Kasumi-1 (cell line): ENCODE data around the gene NPAS2.

Source experiments
- DNase-seq, 2 experiments: peaks; one replicate each; lab custom pipeline; 2025; lab: John Stamatoyannopoulos, UW

The NPAS2 gene

DNA sequence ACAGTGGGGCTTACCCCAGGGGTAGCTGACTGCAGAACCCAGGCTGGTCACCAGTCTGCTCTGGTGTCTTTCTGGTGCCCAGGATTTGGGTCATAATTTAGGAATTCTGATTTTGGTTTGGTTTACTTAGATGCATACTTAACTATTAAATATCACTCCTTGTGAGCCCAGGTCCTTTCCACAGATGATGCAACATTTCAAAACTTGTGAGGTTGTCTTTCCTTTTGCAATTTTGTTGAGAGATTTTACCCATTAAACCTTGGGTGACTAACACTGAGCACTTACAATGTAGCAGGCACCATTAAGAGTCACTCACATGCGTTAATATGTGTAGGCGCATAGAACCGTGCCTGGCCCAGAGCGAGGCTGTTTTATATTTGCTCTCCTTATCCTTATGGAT is 120.3 kb downstream of the NPAS2 start:
- DNase-seq = no peak

DNA sequence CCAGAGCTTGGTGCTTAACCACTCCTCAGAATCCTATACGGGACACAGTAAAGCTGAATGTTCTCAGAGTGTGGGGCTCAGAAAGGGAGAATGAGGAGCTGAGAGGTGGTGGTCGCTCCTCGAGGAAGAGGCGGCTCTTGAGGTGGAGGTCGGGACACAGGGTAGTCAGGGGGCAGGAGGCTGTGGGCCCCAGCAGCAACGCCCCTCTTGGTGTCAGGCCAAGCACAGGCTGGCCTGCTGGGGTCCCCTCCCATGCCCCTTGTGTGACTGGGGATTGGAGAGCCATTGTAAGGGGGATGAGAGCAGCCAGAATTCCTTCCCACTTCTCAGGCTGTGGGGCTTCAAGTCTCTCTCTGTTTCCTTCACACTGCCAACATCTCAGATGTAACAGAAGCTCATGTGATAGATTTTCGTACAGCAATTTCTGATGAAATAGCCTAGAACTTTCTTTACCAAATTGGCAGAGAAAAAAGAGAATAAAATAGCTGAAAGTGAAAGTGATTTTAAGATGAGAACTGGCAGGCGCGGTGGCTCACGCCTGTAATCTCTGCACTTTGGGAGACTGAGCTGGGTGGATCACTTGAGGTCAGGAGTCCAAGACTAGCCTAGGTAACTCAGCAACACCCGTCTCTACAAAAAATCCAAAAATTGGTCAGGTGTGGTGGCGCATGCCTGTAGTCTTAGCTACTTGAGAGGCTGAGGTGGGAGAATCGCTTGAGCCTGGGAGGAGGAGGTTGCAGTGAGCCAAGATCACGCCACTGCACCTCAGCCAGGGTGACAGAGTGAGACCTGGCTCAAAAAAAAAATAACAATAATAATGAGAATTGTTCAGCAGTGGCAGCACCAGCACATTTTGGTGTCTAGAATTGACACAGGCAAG is 121.1 kb downstream of the NPAS2 start:
- no peak for DNase-seq

DNA sequence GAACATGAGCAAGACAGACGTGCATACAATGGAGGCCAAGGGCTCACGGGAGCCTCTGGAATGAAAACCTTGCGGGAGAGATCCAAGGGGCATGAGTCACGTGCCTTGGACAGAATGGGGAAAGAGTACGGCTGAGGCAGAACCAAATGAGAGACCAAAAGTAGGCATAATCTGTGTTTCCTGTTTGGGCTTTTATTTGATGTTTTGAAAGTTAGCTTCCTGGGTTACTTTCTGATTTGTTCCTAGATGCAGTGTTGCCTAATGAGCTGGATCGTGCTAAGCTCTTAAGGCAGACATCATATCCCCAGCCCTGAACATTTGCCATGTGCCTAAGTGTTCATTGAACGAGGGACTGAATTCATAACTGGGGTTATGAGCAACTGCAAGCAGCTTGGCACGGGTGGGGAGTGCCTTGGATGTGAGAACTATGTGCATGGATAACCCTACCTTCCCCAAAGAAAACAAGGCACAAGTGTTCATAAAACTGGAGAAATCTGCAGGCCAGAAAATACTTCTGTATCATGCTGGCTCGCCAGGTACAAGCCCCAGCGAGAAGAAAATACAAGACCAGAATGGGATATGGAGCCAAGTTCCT is 121.8 kb downstream of the NPAS2 start:
- DNase-seq = no peak

DNA sequence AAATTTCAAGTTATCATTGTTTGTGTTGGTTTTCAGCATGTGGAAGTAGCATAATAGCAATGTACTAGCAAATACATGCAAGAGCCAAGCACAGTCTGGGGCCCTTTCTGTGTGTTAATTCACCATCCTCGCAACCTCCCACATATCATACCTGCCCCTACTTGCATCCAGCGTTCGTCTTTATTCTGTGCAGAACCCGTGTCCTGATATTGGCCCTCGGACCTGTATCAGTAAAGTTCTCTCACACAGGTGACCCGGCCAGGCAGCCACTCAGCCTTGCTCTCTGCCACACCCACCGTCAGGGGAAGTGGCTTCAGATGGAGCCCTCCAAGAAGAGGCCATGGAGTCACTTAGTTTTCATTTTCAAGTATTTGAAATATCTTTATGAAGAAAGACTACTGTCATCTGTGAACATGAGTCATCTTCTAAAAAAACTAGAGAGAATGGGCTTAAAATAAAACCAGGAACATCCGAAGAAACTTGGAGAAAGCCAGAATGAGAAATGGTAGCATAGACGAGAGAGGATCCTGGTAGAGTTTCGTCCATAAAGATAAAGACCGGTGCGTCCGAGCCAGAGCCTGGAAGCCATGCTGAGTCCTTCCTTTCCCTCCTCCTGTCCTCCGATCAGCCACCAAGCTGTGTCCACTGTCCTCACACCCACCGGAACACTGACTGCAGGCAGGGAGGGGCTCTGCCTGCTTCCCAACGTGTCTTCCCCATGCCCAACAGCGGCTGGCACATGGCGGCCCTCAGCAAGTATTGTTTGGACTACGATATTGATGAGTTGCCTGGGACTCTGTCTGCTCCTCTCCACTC is 124.9 kb downstream of the NPAS2 start:
- no peak for DNase-seq

DNA sequence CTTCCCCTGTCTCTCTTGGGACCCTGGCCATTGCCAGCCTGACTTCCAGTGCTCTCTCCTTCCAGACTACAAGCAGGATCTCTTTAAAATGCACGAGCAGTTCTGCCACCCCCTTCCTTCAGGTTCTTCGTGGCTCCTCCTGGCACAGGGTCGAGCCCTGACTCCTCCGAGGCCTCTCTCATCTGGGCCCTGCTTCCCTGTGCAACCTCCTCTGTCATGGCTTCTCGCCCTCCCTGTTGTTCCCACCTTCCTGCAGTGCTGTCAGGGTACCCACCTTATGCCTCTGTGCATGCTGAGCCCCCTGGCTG is 125.4 kb downstream of the NPAS2 start:
- DNase-seq = no peak

DNA sequence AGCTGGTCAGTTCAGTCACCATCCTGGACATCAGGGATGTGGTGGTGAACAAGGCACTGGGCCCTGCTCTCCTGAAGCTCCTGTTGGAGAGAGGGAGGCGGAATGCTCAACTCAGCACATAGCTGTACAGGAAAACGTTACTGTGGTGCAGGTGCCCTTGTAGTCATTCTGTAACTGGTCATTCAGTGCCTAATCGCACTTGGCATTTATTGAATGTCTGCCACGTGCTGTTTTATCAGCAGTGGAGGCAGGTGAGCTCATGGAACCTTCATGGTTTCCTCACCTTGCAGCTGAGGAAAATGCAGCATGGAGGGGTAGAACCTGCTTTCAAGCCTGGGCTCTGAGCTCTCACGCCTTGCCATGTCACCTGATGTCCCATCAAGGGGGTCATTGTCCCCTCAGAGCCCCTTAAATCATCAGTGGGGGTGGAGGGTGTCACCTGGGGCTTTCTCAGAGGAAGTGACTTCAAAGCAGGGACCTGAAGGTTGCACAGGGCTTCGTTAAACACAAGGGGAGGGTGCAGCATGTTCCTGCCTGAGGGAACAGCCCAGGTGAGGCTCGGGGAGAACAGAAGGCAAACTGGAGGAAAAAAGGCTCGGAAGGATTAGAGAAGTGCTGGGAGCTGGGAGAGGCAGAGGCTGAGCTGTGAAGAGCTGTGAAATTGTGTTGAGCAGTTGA is 126.1 kb downstream of the NPAS2 start:
- DNase-seq = no peak

DNA sequence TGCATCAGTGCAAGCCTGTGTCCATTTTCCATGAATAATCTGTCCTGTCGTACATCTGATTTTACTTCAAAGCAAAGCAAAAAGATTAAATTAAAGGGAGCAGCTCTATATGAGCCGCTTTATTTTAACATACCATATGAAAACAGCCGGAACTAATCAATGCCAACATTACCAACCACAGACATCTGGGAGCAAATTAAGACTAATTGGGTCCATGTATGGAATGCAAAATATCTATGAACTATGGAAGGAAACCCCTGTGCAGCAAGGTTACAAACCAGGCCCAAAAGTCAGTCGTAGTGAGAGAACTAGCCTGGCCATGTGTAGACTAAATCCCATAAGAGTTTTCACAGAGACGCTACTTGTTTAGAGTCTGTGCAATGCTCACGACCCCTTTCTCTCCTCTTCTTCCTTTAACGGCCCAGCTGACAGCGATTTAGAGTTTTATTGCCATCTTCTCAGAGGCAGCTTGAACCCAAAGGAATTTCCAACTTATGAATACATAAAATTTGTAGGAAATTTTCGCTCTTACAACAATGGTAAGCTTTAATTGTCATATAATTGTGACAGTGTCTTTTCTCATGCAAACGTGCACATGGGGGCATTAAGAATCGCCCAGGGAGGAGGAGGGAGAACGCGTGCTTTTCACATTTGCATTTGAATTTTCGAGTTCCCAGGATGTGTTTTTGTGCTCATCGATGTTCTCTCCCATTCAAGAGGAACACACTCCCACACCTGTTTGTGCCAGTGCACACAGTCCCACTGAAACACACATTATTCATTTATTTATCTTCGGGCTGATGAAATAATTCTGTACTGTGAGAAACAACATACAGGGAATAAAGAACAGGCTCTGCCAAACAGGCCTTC is 129.2 kb downstream of the NPAS2 start:
- DNase-seq = no peak

DNA sequence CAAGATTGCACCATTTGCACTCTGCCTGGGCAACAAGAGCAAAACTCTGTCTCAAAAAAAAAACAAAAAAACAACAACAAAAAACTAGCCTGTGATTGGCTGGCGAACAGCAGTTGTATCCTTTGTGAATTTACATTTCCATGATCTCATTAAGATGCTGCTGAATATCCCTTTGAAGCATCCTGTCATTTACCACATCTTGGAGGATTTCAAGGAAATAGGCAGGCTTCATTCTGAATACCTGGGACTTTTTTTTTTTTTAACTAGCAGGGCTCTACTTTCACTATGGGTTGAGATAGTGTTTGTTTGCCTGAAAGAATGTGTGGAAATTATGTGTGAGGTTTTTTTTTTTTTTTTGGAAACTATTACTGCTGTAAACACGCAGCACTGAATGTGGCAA is 132.6 kb downstream of the NPAS2 start:
- no peak for DNase-seq

DNA sequence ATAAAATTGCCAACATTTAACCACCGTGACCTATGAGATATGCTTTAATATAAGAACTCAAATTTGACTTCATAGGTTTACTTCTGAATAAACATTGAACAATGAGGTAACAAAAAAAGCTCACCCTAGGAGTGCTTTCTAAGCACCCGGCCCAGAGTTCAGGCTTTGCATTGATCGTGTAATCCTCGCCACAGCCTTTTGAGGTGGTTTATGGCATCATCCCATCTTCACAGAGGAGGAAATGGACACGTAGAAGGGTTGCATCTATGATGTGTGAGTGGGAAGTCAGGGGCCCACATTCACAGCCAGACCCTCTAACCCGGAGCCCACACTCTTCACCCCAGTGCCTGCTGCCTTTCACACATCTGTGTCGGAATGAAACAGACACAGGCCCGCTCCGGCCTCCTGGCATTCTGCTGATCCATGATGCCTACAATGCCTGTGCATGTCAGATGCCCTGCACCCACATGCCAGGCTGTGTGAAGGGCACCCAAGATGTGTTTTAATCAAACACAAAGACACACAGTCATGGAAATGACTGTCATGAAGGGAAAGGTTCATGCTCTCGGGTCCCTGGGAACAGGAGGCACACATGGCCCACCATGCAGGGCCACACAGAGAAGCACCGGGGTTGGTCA is 133.6 kb downstream of the NPAS2 start:
- DNase-seq = no peak

DNA sequence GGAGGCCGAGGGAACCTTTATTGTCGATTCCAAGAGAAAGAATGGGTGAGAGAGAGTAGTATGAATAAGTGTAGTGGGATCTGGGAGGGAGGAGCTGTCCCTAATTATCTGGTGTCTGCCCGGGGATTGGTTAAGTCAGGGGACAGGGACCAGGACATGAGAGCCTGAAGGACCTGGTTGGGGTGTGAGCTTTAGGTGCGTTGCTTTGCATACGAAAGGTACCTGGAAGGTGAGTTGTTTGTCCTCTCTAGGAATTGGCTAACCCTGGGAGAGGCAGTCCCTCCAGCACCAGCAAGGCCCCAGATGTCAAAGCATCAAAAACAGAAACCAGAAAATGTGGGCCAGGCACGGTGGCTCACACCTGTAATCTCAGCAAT is 134.1 kb downstream of the NPAS2 start:
- no peak for DNase-seq

DNA sequence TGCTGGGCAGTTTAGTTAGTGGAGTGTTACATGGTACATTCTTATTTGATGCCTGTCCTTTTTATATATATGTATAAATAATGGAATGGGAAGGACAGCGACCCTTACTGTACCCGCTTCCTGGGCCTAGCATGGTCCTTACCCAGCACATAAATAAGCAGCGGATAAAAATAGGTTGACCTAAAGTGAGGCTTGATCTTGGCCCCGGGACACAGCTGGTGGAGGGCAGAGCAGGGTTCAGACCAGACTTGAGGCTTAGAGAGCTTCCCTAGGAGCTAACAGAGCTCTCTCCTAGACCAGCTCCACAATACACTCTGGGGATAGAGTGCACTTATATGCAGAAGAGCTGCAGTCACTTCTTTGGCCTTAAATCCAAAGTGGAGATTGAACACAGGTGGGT is 135.3 kb downstream of the NPAS2 start:
- DNase-seq = no peak

DNA sequence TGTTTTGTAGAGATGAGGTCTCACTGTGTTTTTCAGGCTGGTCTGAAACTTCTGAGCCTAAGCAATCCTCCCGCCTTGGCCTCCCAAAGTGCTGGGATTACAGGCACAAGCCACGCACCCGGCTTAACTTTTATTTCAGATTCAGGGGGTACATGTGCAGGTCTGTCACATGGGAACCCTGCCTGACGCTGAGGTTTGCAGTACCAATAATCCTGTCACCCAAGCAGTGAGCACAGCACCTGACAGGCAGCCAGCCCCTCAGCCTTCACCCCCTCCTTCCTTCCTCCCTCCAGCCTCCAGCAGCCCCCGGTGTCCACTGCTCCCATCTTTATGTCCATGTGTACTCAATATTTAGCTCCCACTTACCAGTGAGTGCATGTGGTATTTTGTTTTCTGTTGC is 136.1 kb downstream of the NPAS2 start:
- DNase-seq = no peak

DNA sequence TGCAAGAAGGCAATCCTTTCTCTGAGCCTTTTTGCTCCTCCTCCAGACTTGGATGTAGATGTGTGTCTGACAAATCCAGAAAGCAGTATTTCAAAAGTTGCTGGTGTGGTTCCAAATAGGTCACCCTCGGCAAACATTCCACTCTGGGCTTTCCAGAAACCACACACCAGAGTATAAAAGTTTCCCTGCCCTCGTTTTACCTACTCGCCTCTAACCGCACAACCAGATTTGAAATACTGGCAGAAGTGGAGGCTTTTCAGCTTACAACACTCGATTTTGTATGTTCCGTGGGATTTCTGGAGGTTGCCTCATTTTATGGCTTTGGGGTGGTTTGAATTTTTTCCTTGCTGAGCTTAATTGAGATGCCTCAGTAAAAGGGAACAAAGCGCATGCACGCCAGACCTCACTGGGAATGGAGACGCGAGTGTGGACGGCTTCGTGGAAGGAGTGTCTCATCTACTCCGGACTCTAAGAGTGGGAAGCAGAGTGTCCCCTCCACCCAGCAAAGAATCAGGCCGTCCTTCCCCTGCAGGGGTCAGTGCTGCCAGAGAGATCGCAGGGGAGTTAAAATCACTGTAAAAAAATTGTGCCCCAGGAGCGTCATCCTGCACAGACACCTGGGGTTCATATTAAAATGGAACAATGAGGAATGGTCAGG is 138.2 kb downstream of the NPAS2 start:
- no peak for DNase-seq

DNA sequence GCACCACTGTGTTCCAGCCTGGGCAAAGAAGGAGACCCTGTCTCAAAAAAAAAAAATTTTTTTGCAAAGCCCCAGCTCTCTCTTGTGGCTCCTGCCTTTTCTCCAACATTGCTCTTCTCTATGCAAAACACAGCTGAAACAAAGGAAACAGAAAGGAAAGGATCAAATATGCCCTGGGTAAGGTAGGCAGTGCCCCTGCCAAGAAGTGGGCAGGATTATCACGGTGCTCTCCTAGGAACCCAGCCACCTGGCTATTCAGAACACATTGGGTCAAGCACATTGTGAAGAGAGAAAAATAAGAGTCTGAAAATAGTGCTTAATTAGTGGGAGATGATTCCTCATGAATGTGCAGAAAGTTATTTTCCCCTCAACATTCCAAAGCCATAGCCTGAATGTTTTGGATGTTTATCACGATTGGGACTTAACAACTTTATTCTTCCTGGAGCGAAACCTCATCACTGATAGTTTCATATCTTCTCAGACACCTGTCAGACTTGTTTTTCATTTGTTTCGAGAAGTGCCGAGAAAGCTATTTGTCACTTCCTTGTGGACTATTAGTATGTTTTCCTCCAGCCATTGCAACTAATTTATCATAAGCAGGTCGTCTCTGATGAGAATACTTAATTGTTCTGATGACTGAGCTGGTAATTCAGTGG is 139.4 kb downstream of the NPAS2 start:
- no peak for DNase-seq

DNA sequence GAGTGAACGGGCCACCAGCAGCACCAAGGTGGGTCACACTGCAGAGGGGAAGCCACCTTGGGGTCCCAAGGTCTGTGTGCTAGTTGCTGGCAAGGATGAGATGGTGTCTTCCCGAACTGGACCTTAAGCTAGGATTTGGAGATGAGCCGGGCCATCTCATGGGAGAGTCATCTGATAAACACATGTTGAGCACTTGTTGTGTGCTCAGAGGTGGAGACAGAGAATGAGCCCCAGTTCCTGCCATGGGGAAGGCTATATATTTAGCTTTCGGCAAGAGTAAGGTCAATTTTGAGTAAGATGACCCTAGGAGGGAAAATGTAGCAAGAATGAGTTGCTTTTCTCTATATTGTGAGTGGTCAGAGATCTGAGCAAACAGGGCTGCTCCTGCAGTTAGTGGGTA is 140.7 kb downstream of the NPAS2 start:
- DNase-seq = no peak

DNA sequence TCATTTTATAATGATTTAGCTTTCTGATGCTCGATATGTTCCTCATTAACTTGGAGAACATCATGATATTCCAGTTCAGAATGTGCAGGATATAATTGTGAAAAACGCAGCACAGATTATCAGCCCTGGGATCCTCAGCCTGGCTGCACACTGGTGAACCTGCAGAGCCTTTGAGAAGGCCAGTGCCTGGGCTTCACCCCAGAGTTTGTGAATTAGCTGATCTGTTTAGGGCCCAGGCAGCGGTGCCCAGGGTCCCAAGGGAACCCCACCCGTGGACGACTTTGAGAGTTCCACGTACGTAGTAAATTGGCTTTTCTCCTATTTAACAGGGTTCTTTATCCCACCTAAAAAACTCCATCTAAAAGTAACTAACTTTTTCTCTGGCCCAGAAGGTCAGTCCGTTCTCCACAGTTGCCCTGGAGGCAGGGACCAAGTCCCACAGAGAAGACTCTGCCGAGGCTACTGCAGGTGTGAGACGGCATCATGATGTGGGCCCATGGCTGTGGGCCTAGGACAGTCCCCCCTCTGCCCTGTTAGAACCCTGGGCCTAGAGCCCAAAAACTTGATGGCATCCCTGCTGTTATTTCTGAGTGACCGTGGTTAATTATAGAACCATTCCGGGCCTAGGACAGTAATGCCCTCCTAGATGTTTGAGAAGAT is 142.6 kb downstream of the NPAS2 start:
- DNase-seq = no peak

DNA sequence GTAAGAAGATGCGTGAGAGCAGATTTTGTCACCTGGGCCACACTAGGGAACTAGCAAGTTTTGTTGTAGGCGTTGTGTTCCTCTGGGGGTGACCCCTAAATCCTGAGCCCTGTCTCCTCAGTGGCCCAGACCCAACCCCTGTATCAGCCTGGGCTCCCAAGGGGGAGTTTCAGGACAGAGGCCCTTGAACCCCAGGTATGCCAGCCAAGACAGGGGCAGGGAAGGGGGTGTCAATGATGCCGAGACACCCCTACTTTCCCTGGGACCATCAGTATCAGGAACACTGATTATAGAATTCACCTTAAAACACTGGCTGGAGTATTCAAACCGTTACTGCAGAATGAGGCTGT is 143.1 kb downstream of the NPAS2 start:
- no peak for DNase-seq

DNA sequence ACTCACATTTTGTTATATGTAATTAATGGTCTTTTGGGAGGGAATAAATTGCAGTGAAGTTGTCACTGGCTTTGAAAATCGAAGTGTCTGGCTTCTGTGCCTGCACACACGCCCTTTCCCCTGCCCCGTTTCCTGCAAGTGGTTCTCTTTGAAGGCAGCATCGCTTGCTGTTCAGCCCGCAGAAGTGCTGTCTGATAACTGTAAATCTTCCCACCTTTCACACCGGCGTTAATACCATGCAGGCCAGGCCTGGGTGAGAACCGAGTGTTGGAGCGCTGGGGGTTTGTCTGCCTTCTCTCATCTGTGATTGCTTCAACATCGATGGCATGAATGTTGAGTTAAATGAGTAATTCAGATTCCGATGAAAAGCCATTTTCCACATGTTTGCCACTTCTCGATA is 144.3 kb downstream of the NPAS2 start:
- DNase-seq = no peak

DNA sequence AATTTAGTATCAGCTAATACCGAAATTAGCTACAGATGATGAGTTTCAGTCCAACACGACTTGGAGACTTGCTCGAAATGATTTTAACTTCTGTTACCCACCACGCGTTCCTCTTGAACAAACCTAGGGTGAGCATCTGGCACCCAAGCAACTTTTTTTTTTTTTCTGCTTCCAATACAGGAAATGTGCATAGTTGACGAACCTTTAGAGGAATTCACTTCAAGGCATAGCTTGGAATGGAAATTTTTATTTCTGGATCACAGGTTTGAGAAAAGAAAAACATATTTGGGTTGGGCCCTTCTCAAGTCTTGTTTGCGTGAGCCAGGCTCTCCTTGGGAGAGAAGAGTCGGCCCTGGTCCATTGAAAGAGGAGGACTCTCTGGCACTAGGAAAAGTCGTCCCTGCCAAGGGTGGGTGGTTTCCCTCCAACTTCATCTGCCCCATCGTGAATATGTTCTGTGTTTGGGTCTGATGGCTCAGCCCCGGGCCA is 144.8 kb downstream of the NPAS2 start:
- no peak for DNase-seq
